ENCODE results near the gene METTL18.
A peak's percentile ranks its signal among the peaks of the same experiment; 100 is the strongest.

Gene METTL18

GRCh38 chr1:169794530-169795416 lies at the start of gene METTL18:
TSS of gene METTL18 (minus strand) at chr1:169794907. CDS start at chr1:169793695, 1,212 bp downstream.
- H3K4me3 ChIP-seq (ENCODE audit: insufficient read depth, low read length, poor library complexity, severe bottlenecking): peak within 1 kb of the TSS; percentile 91
- H3K27ac ChIP-seq (ENCODE audit: low read depth, low read length): peak within 1 kb of the TSS; percentile 74
- peak within 1 kb of the TSS; percentile 78 for H3K4me2 ChIP-seq (ENCODE audit: low read depth, low read length, poor library complexity, severe bottlenecking)
- H2AFZ ChIP-seq (ENCODE audit: low read depth, low read length, severe bottlenecking): peak within 1 kb of the TSS; percentile 84
- TF ChIP-seq CTCF (IDR thresholded peaks at IDR 0.05; ENCODE audit: insufficient read depth, low read length, poor library complexity, severe bottlenecking): peak; percentile 26
- no peak for TF ChIP-seq EZH2phosphoT487 (conservative IDR thresholded peaks at IDR 0.05; ENCODE audit: low read length)
- H3K36me3 ChIP-seq (ENCODE audit: low read length): peaks cover 13% of the 10 kb centered on the region
- H3K79me2 ChIP-seq (ENCODE audit: insufficient read depth, low read length): peaks cover 60% of the 10 kb centered on the region
- H3K9me2 ChIP-seq (replicated peaks; ENCODE audit: insufficient read depth, low read length): no peaks in the 10 kb centered on the region
- no peaks in the 10 kb centered on the region for H4K20me1 ChIP-seq (ENCODE audit: low read depth, low read length)
- peak within 1 kb of the TSS; percentile 99 for H3K9ac ChIP-seq (ENCODE audit: low read length)
- H3K27me3 ChIP-seq (ENCODE audit: low read length): no peaks in the 10 kb centered on the region
- H3K9me3 ChIP-seq (ENCODE audit: insufficient read depth, low read length): no peaks in the 10 kb centered on the region
- H3F3A ChIP-seq (ENCODE audit: insufficient read depth): no peaks in the 10 kb centered on the region

GRCh38 chr1:169838942-169839341 lies 44.2 kb upstream of the METTL18 start:
- Histone ChIP-seq H3K4me3 (ENCODE audit: insufficient read depth, low read length, poor library complexity, severe bottlenecking) (no peak overlapping the region), H3K9me3 (ENCODE audit: insufficient read depth, low read length) (no peaks in the 10 kb centered on the region), H2AFZ (ENCODE audit: low read depth, low read length, severe bottlenecking) (no peak overlapping the region), H3K79me2 (ENCODE audit: insufficient read depth, low read length) (peaks cover 23% of the 10 kb centered on the region), H4K20me1 (ENCODE audit: low read depth, low read length) (no peaks in the 10 kb centered on the region), H3K27me3 (ENCODE audit: low read length) (no peaks in the 10 kb centered on the region), H3K4me2 (ENCODE audit: low read depth, low read length, poor library complexity, severe bottlenecking) (no peak overlapping the region), H3F3A (ENCODE audit: insufficient read depth) (peaks cover 11% of the 10 kb centered on the region; the same call in 1 of the 2 replicates), H3K36me3 (ENCODE audit: low read length) (peaks cover 69% of the 10 kb centered on the region), H3K27ac (ENCODE audit: low read depth, low read length) (no peak overlapping the region), H3K9ac (ENCODE audit: low read length) (no peak overlapping the region), H3K9me2 (replicated peaks; ENCODE audit: insufficient read depth, low read length) (no peaks in the 10 kb centered on the region)
- TF ChIP-seq CTCF (IDR thresholded peaks at IDR 0.05; ENCODE audit: insufficient read depth, low read length, poor library complexity, severe bottlenecking): no peak

GRCh38 chr1:169836198-169836597 lies 41.5 kb upstream of the METTL18 start:
- Histone ChIP-seq H3K36me3 (ENCODE audit: low read length) (peaks cover 75% of the 10 kb centered on the region), H3K9me2 (replicated peaks; ENCODE audit: insufficient read depth, low read length) (no peaks in the 10 kb centered on the region), H2AFZ (ENCODE audit: low read depth, low read length, severe bottlenecking) (no peak overlapping the region)

More at GRCh38 chr1:169836198-169836597, 41.5 kb upstream of the METTL18 start:
- Histone ChIP-seq H4K20me1 (ENCODE audit: low read depth, low read length) (no peaks in the 10 kb centered on the region), H3K79me2 (ENCODE audit: insufficient read depth, low read length) (peaks cover 23% of the 10 kb centered on the region), H3K27ac (ENCODE audit: low read depth, low read length) (no peak overlapping the region), H3F3A (ENCODE audit: insufficient read depth) (peaks cover 11% of the 10 kb centered on the region; the same call in 1 of the 2 replicates), H3K9me3 (ENCODE audit: insufficient read depth, low read length) (no peaks in the 10 kb centered on the region), H3K9ac (ENCODE audit: low read length) (no peak overlapping the region), H3K27me3 (ENCODE audit: low read length) (no peaks in the 10 kb centered on the region), H3K4me2 (ENCODE audit: low read depth, low read length, poor library complexity, severe bottlenecking) (no peak overlapping the region), H3K4me3 (ENCODE audit: insufficient read depth, low read length, poor library complexity, severe bottlenecking) (no peak overlapping the region)
- TF ChIP-seq CTCF (IDR thresholded peaks at IDR 0.05; ENCODE audit: insufficient read depth, low read length, poor library complexity, severe bottlenecking) (no peak), EZH2phosphoT487 (conservative IDR thresholded peaks at IDR 0.05; ENCODE audit: low read length) (no peak)
